Endodermal cell (in vitro differentiated cells): ENCODE measurements around the gene ILF2. TPM values are rescaled to one million over a fixed set of nuclear protein-coding genes. Genes with fewer than 3 reads are reported as not detected.

Experiments
- DNase-seq: peaks from one replicate; pipeline ENCODE4 v3.0.0-alpha.2; 2017
- H3K27ac ChIP-seq: 2 replicates; pipeline ENCODE4 v1.5.1; 2013; ENCODE audit warnings: mild to moderate bottlenecking, low read depth, low read length, moderate library complexity
- H3K27me3 ChIP-seq: 2 replicates; pipeline ENCODE4 v1.6.1; 2013; ENCODE audit warnings: mild to moderate bottlenecking, low read length, moderate library complexity; ENCODE audit not compliant: insufficient read depth, control insufficient read depth, poor library complexity, severe bottlenecking
- H3K36me3 ChIP-seq: 2 replicates; pipeline ENCODE4 v1.7.0; 2013; ENCODE audit warnings: mild to moderate bottlenecking, low read length, moderate library complexity; ENCODE audit not compliant: control insufficient read depth, insufficient read depth
- H3K4me1 ChIP-seq: one replicate; pipeline ENCODE4 v1.7.0; 2013; ENCODE audit warnings: low read length; ENCODE audit not compliant: control insufficient read depth, insufficient read depth
- H3K4me3 ChIP-seq: 2 replicates; pipeline ENCODE4 v1.5.1; 2013; ENCODE audit warnings: mild to moderate bottlenecking, low read length, moderate library complexity
- H3K9ac ChIP-seq: 2 replicates; pipeline ENCODE4 v1.6.1; 2013; ENCODE audit warnings: mild to moderate bottlenecking, low read length, moderate library complexity; ENCODE audit not compliant: poor library complexity, severe bottlenecking; ENCODE audit errors: extremely low read depth
- H3K9me3 ChIP-seq: 2 replicates; pipeline ENCODE4 v1.6.1; 2013; ENCODE audit warnings: mild to moderate bottlenecking, low read length, moderate library complexity; ENCODE audit not compliant: control insufficient read depth
- H3K27ac Mint-ChIP-seq: 2 replicates; pipeline ENCODE4 v1.8.0; 2020; ENCODE audit warnings: mixed read lengths
- H3K27me3 Mint-ChIP-seq: 2 replicates; pipeline ENCODE4 v1.8.0; 2021; ENCODE audit warnings: mild to moderate bottlenecking, mixed read lengths; ENCODE audit not compliant: insufficient read depth
- H3K36me3 Mint-ChIP-seq: 2 replicates; pipeline ENCODE4 v1.8.0; 2020; ENCODE audit warnings: low read depth, mixed read lengths
- H3K4me1 Mint-ChIP-seq: 2 replicates; pipeline ENCODE4 v1.8.0; 2020; ENCODE audit warnings: mixed read lengths
- H3K4me3 Mint-ChIP-seq: 2 replicates; pipeline ENCODE4 v1.8.0; 2020; ENCODE audit warnings: mild to moderate bottlenecking, moderate library complexity, mixed read lengths
- H3K9me3 Mint-ChIP-seq: 2 replicates; pipeline ENCODE4 v1.8.0; 2020; ENCODE audit warnings: mild to moderate bottlenecking, mixed read lengths
- WGBS, 2 experiments: methylation state at CpG; one replicate each; pipeline versions ENCODE4 v1.1.5 to v1.1.7; 2013; ENCODE audit warnings: missing lambda C conversion rate in 2 of 2, mixed read lengths in 1 of 2; ENCODE audit not compliant: insufficient coverage in 1 of 2, insufficient read length in 1 of 2; 5-methylcytosine and 5-hydroxymethylcytosine counted together
- total RNA-seq, 2 donors: library from RNA; stranded (reverse); fragmentation: NEBNext Ultra II Directional in 1 of 2; extraction: Animal tissue kit (Norgen Biotek cat#: 25700) in 1 of 2; gene quantifications; 2 replicates in 1 of 2; 3 replicates in 1 of 2; pipeline ENCODE4 v1.2.1, GENCODE V29; 2021
- TF ChIP-seq, protein P1 (sequence below): fragments of 200-600 bp; sonication (generic); conservative IDR thresholded peaks from 2 replicates; pipeline ENCODE4 v1.5.0; 2021; ENCODE audit warnings: antibody characterized with exemption, mild to moderate bottlenecking

The ILF2 gene
- total RNA-seq, 2 donors from 2014 or later, result 280 to 315 TPM

- no peaks in the 10 kb centered on the region for H3K27me3 Mint-ChIP-seq
- Histone ChIP-seq H3K36me3 (peaks cover 12% of the 10 kb centered on the region), H3K27ac (no peak overlapping the region), H3K4me1 (no peaks in the 10 kb centered on the region), H3K9ac (no peak overlapping the region), H3K9me3 (peaks cover under 1% of the 10 kb centered on the region), H3K4me3 (no peak overlapping the region), H3K27me3 (no peaks in the 10 kb centered on the region)
- no peak overlapping the region for H3K4me3 Mint-ChIP-seq
- H3K27ac Mint-ChIP-seq, result no peak overlapping the region
- peaks cover 24% of the 10 kb centered on the region for H3K4me1 Mint-ChIP-seq
- H3K36me3 Mint-ChIP-seq, result peaks cover 19% of the 10 kb centered on the region
- peaks cover 4% of the 10 kb centered on the region for H3K9me3 Mint-ChIP-seq
- WGBS, 2 experiments, result 95 to 98% methylated on average over 3 to 7 of the region's 10 CpGs
- TF ChIP-seq, protein P1, sequence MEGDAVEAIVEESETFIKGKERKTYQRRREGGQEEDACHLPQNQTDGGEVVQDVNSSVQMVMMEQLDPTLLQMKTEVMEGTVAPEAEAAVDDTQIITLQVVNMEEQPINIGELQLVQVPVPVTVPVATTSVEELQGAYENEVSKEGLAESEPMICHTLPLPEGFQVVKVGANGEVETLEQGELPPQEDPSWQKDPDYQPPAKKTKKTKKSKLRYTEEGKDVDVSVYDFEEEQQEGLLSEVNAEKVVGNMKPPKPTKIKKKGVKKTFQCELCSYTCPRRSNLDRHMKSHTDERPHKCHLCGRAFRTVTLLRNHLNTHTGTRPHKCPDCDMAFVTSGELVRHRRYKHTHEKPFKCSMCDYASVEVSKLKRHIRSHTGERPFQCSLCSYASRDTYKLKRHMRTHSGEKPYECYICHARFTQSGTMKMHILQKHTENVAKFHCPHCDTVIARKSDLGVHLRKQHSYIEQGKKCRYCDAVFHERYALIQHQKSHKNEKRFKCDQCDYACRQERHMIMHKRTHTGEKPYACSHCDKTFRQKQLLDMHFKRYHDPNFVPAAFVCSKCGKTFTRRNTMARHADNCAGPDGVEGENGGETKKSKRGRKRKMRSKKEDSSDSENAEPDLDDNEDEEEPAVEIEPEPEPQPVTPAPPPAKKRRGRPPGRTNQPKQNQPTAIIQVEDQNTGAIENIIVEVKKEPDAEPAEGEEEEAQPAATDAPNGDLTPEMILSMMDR, result no peak
- no peak for DNase-seq
Measured at GRCh38 chr1:153631047-153632022, 39.5 kb downstream of the ILF2 start.

- no peak for DNase-seq
- no peaks in the 10 kb centered on the region for H3K27me3 Mint-ChIP-seq
- peaks cover 29% of the 10 kb centered on the region for H3K4me1 Mint-ChIP-seq
- TF ChIP-seq, protein P1, result no peak
- Histone ChIP-seq H3K9ac (no peak overlapping the region), H3K9me3 (no peaks in the 10 kb centered on the region), H3K36me3 (peaks cover 9% of the 10 kb centered on the region), H3K27ac (no peak overlapping the region), H3K4me3 (no peak overlapping the region), H3K4me1 (no peaks in the 10 kb centered on the region), H3K27me3 (no peaks in the 10 kb centered on the region)
- peaks cover 17% of the 10 kb centered on the region for H3K36me3 Mint-ChIP-seq
- whole genome bisulfite sequencing, 2 experiments, result 92 to 100% methylated on average over 5 to 7 of the region's 7 CpGs
- no peak overlapping the region for H3K4me3 Mint-ChIP-seq
- no peak overlapping the region for H3K27ac Mint-ChIP-seq
- peaks cover 4% of the 10 kb centered on the region for H3K9me3 Mint-ChIP-seq
Measured at GRCh38 chr1:153630384-153630783, 40.4 kb downstream of the ILF2 start.

- Mint-ChIP-seq H3K27ac (no peak overlapping the region), H3K27me3 (no peaks in the 10 kb centered on the region), H3K4me3 (no peak overlapping the region), H3K4me1 (peaks cover 28% of the 10 kb centered on the region), H3K36me3 (peaks cover 19% of the 10 kb centered on the region), H3K9me3 (peaks cover 4% of the 10 kb centered on the region)
- no peaks in the 10 kb centered on the region for H3K27me3 ChIP-seq
- no peaks in the 10 kb centered on the region for H3K4me1 ChIP-seq
- TF ChIP-seq, protein P1, result no peak
- H3K9me3 ChIP-seq, result no peaks in the 10 kb centered on the region
- H3K27ac ChIP-seq, result no peak overlapping the region
- peaks cover 12% of the 10 kb centered on the region for H3K36me3 ChIP-seq
- H3K4me3 ChIP-seq, result no peak overlapping the region
- DNase-seq, result no peak
- H3K9ac ChIP-seq, result no peak overlapping the region
- 88% methylated on average over 1 of the region's 1 CpG; no CpG with 5 or more reads in 1 of the 2 experiments for WGBS, 2 experiments
Measured at GRCh38 chr1:153629971-153630370, 40.8 kb downstream of the ILF2 start.
